GM12875 (cell line): ENCODE measurements around the gene MYH14.
A peak's percentile ranks its signal among the peaks of the same experiment; 100 is the strongest.
"Not testable (repeated sequence)": the region's sequence is repeated elsewhere in the genome, so short reads cannot be mapped to it uniquely, and the experiment has no call there.

ENCODE experiments used
- H3K4me3 ChIP-seq: one replicate; pipeline ENCODE4 v1.5.1; 2011; ENCODE audit warnings: low read depth, low read length, control low read depth
- TF ChIP-seq, protein P1 (sequence below): IDR thresholded peaks from 2 replicates; pipeline ENCODE4 v1.5.1; 2011; ENCODE audit warnings: low read depth, mild to moderate bottlenecking, control low read depth, inconsistent platforms, low read length, moderate library complexity, borderline replicate concordance; ENCODE audit not compliant: insufficient read depth

MYH14 gene

DNA sequence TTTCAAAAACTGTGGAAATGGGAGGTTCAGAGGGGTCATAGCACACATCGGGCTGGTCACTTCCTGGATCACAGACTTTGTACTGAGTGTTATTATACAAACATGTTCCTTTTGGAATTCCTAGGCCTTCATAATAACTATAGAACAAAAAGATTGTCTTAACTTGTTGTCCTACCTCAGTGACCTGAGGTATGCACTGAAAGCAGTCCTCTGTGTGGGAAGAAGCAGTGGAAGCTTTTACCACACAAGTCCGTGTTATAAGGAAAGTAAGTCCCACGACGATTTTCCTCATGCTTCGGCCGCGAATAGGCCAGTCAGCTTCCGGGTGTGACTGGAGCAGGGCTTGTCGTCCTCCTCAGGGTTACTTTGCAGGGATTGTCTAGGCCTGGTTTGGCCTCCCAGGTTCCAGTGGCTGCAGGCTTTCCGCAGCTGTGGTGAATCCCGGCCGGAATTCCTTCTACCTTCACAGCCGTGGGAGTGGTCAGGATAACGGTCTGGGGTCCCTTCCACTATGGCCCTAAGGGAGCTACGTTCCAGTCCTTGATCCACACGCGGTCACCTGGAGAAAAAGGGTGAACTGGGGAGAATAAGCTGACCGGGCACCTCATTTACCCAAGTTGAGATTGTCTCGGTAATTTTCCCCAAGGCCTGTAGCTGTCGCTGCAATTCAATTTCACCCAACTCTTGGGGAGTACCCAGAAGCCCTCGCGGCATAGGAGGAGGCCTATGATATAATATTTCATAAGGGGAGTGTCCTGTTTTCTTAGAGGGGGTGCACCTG lies 146.0 kb downstream of the MYH14 start:
- TF ChIP-seq, protein P1, sequence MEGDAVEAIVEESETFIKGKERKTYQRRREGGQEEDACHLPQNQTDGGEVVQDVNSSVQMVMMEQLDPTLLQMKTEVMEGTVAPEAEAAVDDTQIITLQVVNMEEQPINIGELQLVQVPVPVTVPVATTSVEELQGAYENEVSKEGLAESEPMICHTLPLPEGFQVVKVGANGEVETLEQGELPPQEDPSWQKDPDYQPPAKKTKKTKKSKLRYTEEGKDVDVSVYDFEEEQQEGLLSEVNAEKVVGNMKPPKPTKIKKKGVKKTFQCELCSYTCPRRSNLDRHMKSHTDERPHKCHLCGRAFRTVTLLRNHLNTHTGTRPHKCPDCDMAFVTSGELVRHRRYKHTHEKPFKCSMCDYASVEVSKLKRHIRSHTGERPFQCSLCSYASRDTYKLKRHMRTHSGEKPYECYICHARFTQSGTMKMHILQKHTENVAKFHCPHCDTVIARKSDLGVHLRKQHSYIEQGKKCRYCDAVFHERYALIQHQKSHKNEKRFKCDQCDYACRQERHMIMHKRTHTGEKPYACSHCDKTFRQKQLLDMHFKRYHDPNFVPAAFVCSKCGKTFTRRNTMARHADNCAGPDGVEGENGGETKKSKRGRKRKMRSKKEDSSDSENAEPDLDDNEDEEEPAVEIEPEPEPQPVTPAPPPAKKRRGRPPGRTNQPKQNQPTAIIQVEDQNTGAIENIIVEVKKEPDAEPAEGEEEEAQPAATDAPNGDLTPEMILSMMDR = peak; percentile 20; the same call in 1 of the 2 replicates
- no peak overlapping the region for H3K4me3 ChIP-seq

- TF ChIP-seq, protein P1 = no peak
- no peak overlapping the region for H3K4me3 ChIP-seq
Measured at GRCh38 chr19:50352242-50352641, 148.8 kb downstream of the MYH14 start.

DNA sequence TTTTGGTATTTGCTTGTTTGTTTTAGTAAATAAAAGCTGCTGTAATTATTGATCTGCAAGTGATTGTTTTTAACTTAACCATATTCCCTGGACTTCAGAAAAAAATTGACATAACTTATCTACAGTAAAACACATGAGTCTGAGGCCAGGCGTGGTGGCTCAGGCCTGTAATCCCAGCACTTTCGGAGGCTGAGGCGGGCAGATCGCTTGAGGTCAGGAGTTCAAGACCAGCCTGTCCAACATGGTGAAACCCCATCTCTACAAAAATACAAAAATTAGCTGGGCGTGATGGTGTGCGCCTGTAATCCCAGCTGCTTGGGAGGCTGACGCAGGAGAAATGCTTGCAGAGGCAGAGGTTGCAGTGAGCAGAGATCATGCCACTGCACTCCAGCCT lies 150.1 kb downstream of the MYH14 start:
- H3K4me3 ChIP-seq = not testable (repeated sequence)

DNA sequence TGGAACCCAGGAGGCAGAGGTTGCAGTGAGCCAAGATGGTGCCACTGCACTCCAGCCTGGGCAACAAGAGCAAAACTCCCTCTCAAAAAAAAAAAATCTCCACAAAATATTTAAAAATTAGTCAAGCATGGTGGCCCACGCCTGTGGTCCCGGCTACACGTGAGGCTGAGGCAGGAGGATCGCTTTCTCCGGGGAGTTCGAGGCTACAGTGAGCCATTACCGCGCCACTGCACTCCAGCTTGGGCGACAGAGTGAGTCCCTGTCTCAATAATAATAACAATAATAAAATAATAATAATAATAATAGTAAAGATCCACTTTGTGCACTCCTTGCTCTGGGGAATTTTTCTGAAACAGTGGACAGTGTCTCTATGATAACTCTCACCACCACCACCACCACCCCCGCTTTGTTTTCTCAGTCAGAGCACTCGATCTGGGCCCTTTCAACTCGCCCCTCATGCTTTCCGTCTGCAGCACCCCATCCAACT lies 153.3 kb downstream of the MYH14 start:
- peak overlapping the region; percentile 62 for H3K4me3 ChIP-seq
- TF ChIP-seq, protein P1 = no peak

DNA sequence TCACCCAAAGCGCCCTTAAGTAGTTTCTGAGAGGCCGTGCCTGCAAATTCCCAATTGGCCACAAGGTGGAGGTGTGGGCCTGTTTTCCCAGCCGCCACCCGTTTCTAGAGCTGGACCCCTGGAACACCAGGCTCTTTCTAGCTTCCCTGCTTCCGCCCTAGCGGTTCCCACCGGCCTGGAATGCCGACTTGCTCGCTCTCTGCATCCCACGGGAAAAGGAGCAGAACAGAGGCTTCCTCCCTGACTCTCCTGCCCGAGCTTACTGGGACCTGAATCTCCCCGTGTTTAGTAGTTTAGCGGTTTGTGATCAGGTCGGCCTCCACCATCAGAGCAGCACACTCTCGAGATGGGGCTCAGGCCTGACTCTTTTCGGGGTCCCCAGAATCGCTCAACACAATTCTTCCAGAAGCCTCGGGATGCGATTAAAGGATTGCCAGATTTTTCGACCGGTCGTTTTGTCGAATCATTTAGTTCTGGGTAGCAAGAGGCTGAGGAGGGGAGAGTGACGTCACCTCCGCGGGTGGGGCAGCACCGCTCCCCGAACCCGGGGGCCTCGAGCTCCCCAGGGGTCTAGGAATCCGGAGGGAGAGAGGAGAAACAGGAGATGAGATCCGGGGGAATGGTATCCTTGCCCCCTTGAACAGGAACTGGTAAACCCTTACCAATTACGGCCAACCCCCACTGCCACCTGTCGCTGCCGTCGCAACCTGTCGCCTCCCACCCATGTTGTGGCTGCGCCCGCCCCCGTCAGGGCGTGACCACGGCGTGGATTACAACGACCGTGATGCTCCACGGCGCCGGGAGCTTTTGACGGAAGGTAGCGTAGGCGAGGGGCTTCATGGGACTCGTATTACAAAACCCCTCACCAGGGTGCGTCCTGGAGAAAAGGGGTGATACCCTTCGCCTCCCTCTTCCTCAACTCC lies 154.0 kb downstream of the MYH14 start:
- H3K4me3 ChIP-seq = peak overlapping the region; percentile 62
- TF ChIP-seq, protein P1 = peak; percentile 78

- H3K4me3 ChIP-seq = peak overlapping the region; percentile 62
- TF ChIP-seq, protein P1 = no peak
Measured at GRCh38 chr19:50358483-50359327, 155.3 kb downstream of the MYH14 start.
